Fibroblast of villous mesenchyme (primary cell): ENCODE results near the gene ARID1B. TPM values are rescaled to one million over a fixed set of nuclear protein-coding genes. Genes with fewer than 3 reads are reported as not detected.
A peak's percentile ranks its signal among the peaks of the same experiment; 100 is the strongest.

Experiments used
- DNase-seq: peaks from one replicate; pipeline ENCODE4 v3.0.0-alpha.2; 2010; ENCODE audit warnings: low read depth
- H3K4me3 ChIP-seq: 2 replicates; pipeline ENCODE4 v1.5.1; 2011; ENCODE audit warnings: low read depth, mild to moderate bottlenecking, low read length
- total RNA-seq: library from RNA; depleted of rRNA; stranded (reverse); fragments of >200 nt; gene quantifications from 2 replicates; pipeline ENCODE4 v1.2.3, GENCODE V29; 2012
- TF ChIP-seq, protein P1 (sequence below): IDR thresholded peaks from 2 replicates; pipeline ENCODE4 v1.5.1; 2012; ENCODE audit warnings: low read depth, mild to moderate bottlenecking, low read length; ENCODE audit not compliant: insufficient read depth

ARID1B gene
- total RNA-seq, 1 donor = 41.0 TPM

DNA sequence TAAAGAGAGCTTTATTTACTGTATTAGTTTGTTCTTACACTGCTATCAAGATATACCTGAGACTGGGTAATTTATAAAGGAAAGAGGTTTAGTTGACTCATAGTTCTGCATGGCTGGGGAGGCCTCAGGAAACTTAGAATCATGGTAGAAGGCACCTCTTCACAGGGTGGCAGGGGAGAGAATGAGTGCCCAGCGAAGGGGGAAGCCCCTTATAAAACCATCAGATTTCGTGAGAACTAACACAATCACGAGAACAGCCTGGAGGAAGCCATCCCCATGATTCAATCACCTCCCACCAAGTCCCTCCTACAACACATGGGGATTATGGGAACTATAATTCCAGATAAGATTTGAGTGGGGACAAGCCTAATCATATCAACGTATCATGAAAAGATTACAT lies 27.2 kb downstream of the ARID1B start:
- TF ChIP-seq, protein P1, sequence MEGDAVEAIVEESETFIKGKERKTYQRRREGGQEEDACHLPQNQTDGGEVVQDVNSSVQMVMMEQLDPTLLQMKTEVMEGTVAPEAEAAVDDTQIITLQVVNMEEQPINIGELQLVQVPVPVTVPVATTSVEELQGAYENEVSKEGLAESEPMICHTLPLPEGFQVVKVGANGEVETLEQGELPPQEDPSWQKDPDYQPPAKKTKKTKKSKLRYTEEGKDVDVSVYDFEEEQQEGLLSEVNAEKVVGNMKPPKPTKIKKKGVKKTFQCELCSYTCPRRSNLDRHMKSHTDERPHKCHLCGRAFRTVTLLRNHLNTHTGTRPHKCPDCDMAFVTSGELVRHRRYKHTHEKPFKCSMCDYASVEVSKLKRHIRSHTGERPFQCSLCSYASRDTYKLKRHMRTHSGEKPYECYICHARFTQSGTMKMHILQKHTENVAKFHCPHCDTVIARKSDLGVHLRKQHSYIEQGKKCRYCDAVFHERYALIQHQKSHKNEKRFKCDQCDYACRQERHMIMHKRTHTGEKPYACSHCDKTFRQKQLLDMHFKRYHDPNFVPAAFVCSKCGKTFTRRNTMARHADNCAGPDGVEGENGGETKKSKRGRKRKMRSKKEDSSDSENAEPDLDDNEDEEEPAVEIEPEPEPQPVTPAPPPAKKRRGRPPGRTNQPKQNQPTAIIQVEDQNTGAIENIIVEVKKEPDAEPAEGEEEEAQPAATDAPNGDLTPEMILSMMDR = no peak
- H3K4me3 ChIP-seq = no peak overlapping the region
- DNase-seq = no peak

- no peak for DNase-seq
- TF ChIP-seq, protein P1 = no peak
- no peak overlapping the region for H3K4me3 ChIP-seq
These were observed 29.0 kb downstream of the ARID1B start for GRCh38 chr6:156806155-156806554.

DNA sequence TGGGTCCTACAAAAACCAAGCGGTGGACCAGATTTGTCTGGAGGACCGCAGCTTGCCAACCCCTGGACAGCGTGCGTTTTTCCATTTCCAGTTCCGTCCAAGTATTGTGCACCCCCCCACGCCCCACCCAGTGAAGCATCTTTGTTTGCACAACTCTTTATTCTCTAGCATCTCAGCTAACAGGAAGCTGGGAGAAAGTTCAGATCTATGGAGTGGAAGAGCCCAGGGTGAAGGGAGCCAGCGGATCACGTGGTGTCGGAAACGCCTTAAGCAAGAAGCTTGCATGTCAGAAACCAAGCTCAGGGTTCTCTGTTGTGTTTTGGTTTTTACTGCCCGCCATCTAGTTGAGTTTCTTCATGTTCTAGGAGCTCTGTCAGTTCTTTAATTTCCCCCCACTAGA lies 29.9 kb downstream of the ARID1B start:
- H3K4me3 ChIP-seq = no peak overlapping the region
- no peak for DNase-seq

DNA sequence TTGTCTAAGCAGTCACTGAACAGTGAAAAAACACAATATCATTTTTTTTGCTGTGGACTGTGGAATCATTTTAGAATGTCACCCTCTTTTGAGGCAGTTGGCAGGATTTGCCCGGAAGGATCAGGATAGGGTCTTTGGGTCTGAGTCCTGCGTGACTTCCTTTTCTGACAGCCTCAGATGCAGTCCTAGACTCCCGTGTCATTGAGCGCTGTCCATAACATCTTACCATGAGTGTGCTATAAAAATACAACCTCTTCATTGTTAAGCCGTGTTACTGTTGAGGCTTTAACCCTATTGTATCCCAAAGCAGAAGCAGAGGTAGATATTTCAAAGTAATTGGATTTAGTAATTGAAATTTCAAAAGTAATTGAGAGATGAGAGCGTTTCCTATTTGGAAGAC lies 30.6 kb downstream of the ARID1B start:
- DNase-seq = no peak
- TF ChIP-seq, protein P1 = no peak
- no peak overlapping the region for H3K4me3 ChIP-seq

More for the DNA sequence above, 29.9 kb downstream of the ARID1B start:
- TF ChIP-seq, protein P1 = no peak

DNA sequence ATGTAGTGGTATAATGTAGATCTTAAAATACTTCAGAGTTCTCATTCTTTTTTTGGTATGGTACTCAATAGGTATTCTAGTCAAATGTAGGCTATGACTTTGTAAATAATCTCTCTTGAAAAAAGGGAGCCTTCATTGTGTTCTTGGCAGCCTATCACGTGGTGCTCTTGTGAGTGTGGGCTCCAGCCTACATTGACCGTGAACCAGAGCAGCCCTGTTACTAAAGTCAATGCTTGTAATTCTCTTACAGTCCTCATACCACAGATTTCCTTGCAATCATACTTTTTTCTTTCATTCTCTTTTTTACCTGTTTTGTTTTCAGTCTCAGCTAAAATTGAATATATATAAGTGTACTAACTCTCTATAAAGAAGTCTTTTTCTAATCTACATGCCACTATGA lies 31.1 kb downstream of the ARID1B start:
- H3K4me3 ChIP-seq = no peak overlapping the region
- TF ChIP-seq, protein P1 = no peak
- DNase-seq = no peak

- peak; percentile 74 for DNase-seq
- no peak overlapping the region for H3K4me3 ChIP-seq
- TF ChIP-seq, protein P1 = no peak
These were observed 31.9 kb downstream of the ARID1B start for GRCh38 chr6:156809034-156809433.

DNA sequence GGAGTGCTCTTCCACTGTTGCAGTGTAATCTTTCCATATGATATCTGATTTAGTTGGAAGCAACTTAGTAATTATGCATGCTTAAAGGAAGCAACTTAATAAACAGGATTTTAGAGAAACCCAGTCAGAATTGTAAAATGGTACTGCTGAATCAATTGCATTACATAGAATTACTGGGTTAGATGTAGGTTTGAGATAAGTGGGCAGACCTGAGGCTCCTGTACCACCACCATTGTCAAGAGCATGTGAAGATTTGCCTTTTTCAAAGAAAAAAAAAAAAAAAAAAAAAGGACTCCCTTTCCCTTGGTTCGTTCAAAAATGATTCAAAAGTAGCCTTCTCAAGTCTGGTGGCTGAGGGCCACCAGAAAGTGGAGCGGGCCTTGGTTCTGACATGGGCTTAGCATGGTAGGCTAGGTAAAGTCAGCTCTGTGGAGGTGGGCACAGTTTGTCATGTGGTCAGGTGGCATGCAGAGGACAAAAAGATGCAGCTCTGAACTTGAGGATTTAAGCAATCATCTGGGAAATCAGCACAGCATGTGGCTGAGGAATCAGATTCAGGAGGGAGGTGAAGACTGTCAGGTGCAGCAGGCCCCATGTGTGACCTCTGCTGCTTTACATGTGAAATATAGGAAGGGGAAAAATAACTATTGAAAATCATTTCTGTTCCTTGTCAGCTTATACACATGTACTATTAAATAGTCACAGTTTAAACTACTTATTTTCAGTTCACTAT lies 32.4 kb downstream of the ARID1B start:
- DNase-seq = no peak
- no peak overlapping the region for H3K4me3 ChIP-seq
- TF ChIP-seq, protein P1 = no peak
